Measurements from ENCODE around the gene RAB8B.

RAB8B gene

GRCh38 chr15:63288342-63288741 lies 98.9 kb downstream of the RAB8B start:
- no peaks in the 10 kb centered on the region for H3K9me3 Mint-ChIP-seq
- H3K36me3 Mint-ChIP-seq (ENCODE audit: low read depth): peaks cover 10% of the 10 kb centered on the region
- peaks cover 5% of the 10 kb centered on the region for H3K27me3 Mint-ChIP-seq (ENCODE audit: low read depth, poor library complexity)
- no peak overlapping the region for H3K4me3 Mint-ChIP-seq
- no peak for DNase-seq
- no peak for TF ChIP-seq CTCF (IDR thresholded peaks at IDR 0.05)
- H3K27ac Mint-ChIP-seq: no peak overlapping the region
- peaks cover 9% of the 10 kb centered on the region for H3K4me1 Mint-ChIP-seq

GRCh38 chr15:63288778-63289378 lies 99.5 kb downstream of the RAB8B start:
- peaks cover 10% of the 10 kb centered on the region for H3K36me3 Mint-ChIP-seq (ENCODE audit: low read depth)
- no peak overlapping the region for H3K27ac Mint-ChIP-seq
- no peak overlapping the region for H3K4me3 Mint-ChIP-seq
- no peak for DNase-seq
- no peaks in the 10 kb centered on the region for H3K9me3 Mint-ChIP-seq
- peaks cover 6% of the 10 kb centered on the region for H3K27me3 Mint-ChIP-seq (ENCODE audit: low read depth, poor library complexity)
- peak; percentile 69 for TF ChIP-seq CTCF (IDR thresholded peaks at IDR 0.05)
- H3K4me1 Mint-ChIP-seq: peaks cover 9% of the 10 kb centered on the region

GRCh38 chr15:63291507-63291906 lies 102.1 kb downstream of the RAB8B start:
- H3K27ac Mint-ChIP-seq: no peak overlapping the region

GRCh38 chr15:63292241-63292640 lies 102.8 kb downstream of the RAB8B start:
- TF ChIP-seq CTCF (IDR thresholded peaks at IDR 0.05): no peak
- H3K4me3 Mint-ChIP-seq: no peak overlapping the region
- H3K36me3 Mint-ChIP-seq (ENCODE audit: low read depth): peaks cover 22% of the 10 kb centered on the region
- H3K27ac Mint-ChIP-seq: peak overlapping the region; percentile 16
- H3K4me1 Mint-ChIP-seq: peaks cover 13% of the 10 kb centered on the region
- no peaks in the 10 kb centered on the region for H3K9me3 Mint-ChIP-seq
- no peak for DNase-seq
- H3K27me3 Mint-ChIP-seq (ENCODE audit: low read depth, poor library complexity): peaks cover 6% of the 10 kb centered on the region

More at GRCh38 chr15:63291507-63291906, 102.1 kb downstream of the RAB8B start:
- H3K9me3 Mint-ChIP-seq: no peaks in the 10 kb centered on the region
- no peak overlapping the region for H3K4me3 Mint-ChIP-seq
- TF ChIP-seq CTCF (IDR thresholded peaks at IDR 0.05): no peak
- no peak for DNase-seq
- H3K4me1 Mint-ChIP-seq: peaks cover 14% of the 10 kb centered on the region
- H3K27me3 Mint-ChIP-seq (ENCODE audit: low read depth, poor library complexity): peaks cover 6% of the 10 kb centered on the region
- peaks cover 21% of the 10 kb centered on the region for H3K36me3 Mint-ChIP-seq (ENCODE audit: low read depth)

GRCh38 chr15:63292771-63293170 lies 103.4 kb downstream of the RAB8B start:
- Mint-ChIP-seq H3K36me3 (ENCODE audit: low read depth) (peaks cover 25% of the 10 kb centered on the region), H3K27ac (no peak overlapping the region), H3K4me1 (peaks cover 14% of the 10 kb centered on the region), H3K27me3 (ENCODE audit: low read depth, poor library complexity) (peaks cover 4% of the 10 kb centered on the region), H3K4me3 (no peak overlapping the region), H3K9me3 (no peaks in the 10 kb centered on the region)
- no peak for TF ChIP-seq CTCF (IDR thresholded peaks at IDR 0.05)
- no peak for DNase-seq

GRCh38 chr15:63294359-63294758 lies 105.0 kb downstream of the RAB8B start:
- no peak for TF ChIP-seq CTCF (IDR thresholded peaks at IDR 0.05)
- Mint-ChIP-seq H3K36me3 (ENCODE audit: low read depth) (peaks cover 35% of the 10 kb centered on the region), H3K27ac (no peak overlapping the region), H3K9me3 (no peaks in the 10 kb centered on the region), H3K27me3 (ENCODE audit: low read depth, poor library complexity) (peaks cover 4% of the 10 kb centered on the region), H3K4me1 (peaks cover 17% of the 10 kb centered on the region), H3K4me3 (no peak overlapping the region)
- DNase-seq: no peak
